ENCODE results near the gene EVA1B.

Gene EVA1B

DNA sequence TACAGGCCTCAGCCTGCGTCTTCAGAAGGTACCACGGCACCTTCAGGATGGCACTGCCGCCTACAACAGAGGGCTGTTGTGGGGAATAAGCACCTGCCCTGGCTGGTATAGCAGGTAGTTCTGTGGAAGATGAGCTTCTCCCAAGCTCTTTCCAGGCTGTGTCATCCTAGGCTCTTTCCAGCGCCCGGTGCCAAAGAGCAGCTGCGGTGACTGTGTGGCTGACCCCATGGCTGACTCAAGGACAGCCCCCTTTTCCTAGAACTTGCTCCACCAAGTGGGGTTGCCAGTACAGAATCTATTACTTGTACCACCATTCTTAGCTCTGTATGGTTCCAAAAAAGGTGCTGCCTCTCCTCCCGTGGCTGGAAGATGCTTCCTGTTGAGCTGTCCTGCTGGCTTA, 21.9 kb upstream of the EVA1B start:
- no peak for DNase-seq (ENCODE audit: low spot score)

DNA sequence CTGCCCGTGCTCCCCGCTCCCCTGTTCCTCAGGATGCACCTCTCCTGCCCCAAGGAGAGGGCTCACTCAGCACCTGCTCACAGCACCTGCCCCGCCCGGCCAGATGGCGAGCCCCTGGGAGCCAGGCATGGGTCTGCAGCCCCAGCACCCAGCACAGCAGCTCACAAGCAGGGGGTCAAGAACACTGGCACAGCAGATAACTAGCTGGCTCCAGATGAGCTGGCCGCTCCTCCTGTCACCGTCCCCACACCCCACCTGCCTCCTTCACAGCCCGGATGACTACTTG, 20.9 kb upstream of the EVA1B start:
- no peak for DNase-seq (ENCODE audit: low spot score)

DNA sequence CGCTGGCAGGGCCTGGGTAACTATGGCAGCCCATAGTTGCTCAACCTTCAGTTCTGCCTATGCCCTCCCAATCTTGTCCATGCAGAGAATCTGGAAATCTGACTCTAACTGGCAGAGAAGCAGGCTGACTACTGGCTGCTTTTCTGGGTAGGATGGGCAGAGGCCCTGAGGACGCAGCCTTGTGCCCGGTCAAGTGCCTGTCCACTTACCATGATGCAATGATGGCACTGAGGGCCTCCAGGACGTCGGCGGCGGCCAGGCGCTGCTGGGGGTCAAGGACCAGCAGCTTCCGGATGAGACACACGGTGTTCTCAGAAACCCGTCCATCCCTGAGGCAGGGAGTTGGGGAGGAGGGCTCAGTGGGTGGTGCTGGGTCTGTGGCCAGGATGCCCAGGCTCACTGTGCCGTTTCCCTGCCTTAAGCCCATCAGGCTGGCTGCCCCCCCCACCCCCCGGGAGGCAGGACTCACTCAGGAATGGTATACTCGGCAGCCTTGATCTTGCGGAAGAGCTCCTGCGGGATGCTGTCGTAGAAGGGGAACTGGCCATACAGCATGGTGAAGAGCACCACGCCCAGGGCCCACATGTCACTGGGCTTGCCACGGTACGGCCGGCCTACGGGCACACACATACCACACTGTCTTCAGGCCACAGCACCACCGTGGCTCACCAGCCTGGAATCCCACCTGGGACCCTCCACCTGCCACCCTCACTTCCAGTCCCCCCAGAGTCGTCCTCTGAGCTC, 20.4 kb upstream of the EVA1B start:
- DNase-seq (ENCODE audit: low spot score), result no peak

DNA sequence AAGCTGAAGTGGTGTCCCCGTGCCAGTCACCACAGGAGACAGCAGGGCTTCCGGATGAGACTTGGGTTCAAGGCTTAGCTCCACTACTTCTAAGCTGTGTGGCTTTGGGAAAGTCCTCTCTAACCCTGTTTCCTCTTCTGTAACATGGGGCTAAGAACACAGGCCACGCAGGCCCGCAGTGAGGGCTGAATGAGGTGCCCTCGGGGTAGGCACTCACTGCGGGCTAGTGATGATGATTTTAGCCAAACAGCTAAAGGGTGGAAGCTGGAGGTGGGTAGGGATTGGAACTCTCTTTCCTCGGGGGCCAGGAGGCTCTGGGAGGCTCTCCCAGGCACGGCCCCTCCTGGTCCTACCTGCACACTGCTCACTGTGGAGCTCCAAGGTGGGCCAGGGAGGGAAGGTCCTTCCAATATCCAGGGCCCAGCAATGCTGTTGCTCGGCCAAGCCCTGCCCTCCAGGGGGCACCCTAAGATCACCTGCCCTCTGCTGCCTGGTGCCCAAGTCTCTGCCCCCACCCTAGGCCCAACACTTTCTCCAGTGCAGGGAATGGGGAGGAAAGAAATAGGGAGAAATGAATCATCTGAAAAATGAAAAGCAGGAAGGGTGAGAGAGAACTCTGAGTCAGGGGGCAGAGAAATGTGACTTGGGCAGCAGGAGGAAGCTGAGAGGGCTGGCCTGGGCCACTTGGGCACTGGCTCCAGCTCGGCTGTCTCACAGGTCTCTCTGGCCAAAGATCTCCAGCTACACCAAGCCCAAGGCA, 19.2 kb upstream of the EVA1B start:
- peak; percentile 81 for DNase-seq (ENCODE audit: low spot score)

DNA sequence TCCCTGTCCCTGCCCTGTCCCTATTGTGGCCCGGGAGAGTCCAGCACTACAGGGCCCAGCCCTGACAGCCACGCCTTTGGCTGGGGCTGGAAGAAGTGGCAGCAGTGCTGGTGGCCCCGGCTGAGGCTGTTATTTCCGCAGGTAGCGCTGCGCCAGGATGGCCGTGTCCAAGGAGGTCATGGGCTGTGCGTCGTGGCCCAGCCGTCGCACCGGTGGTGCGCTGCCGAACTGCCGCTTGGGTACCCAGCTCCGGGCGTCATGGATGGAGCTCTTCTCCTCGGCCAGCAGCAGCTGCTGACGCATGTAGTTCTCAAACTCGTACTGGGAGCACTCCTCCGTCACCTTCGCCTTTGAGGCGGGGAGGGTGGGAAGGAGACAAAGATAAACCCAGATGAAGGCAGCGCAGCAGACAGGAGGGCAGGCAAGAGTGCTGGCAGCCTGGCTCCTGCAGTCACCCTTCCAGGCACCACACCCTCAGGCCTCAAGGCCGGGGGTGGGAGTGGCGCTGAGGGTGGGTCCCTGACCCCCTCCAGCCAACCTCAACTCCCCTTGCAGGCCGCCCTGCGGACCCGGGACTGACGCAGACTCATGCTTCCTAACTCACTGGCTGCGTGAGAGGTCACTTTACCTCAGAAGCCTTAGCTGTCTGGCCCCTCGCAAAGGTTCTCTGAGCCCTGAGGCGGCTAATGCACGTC, 18.3 kb upstream of the EVA1B start:
- DNase-seq (ENCODE audit: low spot score), result no peak

DNA sequence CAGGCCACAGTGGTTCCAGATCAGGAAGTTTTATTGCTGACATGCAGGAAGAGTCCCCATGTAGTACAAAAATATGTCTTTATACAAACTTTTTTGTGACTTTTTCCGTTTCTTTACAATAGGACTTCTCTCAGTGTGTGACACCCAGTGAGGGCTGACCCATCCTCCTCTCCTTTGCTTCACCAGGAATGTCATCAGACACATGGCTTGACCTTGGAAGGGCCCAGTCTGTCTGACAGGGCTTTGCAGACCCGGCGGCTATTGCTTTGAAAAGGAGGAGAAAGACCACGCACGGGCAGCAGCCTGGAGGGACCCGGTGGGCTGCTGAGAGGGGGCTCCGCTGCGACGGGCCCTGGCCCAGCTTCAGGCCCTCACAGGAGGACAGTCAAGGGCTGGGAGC, 16.2 kb upstream of the EVA1B start:
- DNase-seq (ENCODE audit: low spot score), result no peak

DNA sequence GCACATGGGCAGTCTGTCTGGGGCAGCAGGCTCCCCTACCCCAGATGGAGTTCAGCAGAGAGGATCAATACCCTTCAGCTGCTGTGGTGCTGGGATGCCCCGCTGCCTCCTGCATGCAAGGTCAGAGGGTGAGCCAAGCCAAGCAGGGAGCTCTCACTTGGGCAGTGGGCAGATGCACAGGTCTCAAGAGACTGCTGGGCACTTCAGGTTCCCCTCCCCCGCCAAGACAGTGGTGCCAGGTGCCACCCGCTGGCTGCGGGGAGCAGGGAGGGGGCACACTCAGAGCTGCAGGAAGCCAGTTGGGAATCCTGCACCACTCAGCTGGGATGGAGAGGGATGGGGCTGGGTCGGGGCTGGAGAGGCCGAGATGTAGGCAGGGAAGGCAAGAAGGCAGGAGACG, 15.8 kb upstream of the EVA1B start:
- DNase-seq (ENCODE audit: low spot score), result no peak

DNA sequence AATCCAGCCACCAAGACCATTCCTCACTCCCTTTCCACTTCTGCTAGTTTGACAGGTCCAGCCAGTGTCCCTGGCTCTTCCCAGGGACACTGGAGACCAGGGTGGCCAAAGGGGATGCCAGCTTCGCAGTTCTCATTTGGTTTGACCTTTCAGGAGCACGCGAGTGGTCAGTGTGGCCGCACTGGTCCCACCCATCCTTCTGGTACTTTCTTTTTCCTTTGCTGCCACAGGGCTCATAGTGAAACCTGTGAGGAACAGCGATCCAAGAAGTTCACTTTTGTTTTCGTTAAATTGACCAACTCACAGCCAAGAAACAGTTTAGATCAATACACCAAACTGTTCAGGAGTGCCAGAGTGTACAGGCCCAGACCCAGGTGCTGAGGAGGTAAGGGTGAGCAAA, 14.4 kb upstream of the EVA1B start:
- no peak for DNase-seq (ENCODE audit: low spot score)

DNA sequence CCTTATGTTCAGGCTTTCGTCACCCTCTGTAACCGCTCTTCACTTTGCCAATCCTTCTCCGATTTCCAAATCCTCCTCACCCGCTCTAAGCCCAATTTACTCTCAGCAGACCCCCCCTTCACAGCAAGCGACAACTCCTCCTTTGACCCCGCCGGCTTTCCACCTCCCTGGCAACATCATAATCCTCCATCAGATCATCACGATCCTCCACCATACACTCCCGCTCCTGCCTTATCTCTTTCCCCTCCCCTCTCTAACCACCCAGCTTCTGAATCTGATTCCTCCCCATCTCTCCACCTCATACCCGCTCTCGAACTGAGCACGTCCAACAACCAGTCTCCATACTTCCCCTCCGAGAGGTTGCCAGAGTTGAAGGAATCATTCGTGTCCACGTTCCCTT, 7.5 kb upstream of the EVA1B start:
- DNase-seq (ENCODE audit: low spot score), result no peak

DNA sequence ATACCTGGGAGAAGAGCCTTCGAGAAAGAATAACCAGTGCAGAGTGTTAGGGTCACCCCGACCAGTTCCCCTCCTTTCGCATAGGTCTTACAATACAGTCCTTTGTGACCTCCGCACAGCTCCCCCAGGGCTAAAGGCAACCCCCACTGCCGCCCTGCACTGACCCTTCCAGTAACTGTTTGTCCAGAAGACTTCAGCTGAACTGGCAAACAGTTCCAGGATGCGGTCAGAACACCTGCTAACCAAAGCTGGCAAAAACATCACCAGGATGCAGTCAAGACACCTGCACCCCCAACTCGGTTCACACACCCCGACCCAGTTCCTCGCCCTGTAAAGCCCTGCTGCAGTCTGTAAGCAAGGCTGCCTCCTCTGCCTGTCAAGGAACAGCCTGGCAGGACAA, 6.4 kb upstream of the EVA1B start:
- no peak for DNase-seq (ENCODE audit: low spot score)

DNA sequence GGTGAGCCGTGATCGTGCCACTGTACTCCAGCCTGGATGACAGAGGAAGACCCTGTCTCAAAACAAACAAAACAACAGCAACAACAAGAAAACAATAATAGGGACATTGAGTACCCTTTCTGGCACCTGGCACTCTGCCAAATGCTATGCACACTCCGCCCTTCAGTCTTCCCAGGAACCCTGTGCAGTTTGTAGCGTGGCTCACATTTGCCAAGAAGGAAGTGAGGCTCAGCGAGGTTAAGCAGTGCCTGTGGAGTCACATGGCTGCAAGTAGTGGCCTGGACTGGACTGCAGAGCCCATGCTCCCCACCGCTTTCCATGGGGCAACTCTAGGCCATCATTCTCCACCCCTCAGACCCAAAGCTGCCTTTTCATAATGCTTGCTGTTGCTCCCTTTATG, 5.3 kb upstream of the EVA1B start:
- DNase-seq (ENCODE audit: low spot score), result no peak

DNA sequence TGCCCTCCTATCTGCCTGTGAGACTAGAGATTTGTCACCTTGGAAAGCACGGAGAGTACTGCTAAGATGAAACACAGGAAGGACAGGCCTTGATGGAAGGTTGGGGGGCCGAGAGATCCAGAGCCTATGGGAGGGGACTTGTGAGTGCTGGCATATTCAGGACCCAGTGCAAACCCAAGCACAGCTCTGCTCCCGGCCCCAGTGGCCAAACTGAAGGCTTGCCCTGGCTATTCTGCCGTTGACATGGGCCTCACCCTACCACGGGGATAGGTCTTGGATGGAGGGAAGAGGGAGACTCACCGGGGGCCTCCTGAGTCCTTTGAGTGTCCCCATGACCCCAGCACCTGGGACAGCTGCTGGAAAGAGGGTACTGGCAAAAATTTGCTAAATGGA, 4.6 kb upstream of the EVA1B start:
- no peak for DNase-seq (ENCODE audit: low spot score)

DNA sequence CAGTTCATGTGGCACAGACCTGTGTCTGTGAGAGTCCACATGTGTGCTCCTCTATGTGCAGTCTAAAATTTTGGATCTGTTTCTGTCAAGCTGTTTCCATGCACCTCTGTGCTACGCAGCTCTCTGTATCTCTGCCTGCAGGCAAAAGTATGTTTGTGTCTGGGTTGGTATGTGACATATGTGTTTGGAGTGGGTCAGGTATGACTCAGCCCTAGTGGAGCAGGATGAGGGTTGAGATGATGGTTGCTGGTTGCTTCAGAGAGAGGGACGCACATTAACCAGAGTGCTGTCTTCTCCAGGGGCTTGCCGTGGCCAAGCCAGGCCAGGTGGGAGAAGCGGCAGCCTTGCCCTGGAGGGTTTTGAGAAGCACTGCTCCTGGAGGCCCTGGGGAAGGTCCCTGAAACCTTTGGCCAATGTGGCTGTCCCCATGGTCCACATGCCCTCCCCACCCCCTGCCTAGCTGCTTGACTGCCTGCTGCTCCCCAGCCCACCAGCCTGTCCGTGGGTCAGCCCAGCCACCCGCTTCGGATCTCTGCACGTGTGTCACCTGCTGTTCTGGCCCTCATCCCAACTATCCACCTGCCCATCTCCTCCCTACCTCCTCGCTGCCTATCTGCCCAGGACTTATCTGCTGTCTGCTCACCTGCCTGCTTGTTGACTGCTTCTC, 4.1 kb upstream of the EVA1B start:
- DNase-seq (ENCODE audit: low spot score), result no peak

DNA sequence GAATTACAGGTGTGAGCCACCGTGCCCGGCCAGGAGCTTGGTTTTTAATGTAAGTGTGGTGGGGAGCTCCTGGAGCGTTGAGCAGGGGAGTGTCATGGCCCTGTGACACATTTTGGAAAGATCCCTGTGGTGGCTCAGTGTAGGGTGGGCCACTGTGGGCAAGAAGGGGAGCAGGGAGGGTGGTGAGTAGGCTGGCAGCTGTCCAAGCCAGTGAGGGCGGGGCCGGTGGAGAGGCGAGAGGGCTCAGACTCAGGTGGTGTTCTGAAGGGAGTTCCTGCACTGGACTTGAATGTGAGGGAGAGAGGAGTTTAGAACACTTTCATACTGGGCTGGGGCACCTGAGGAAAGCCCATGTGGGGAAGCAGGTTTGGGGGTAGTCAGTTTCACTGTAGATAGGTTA, 3.1 kb upstream of the EVA1B start:
- no peak for DNase-seq (ENCODE audit: low spot score)

DNA sequence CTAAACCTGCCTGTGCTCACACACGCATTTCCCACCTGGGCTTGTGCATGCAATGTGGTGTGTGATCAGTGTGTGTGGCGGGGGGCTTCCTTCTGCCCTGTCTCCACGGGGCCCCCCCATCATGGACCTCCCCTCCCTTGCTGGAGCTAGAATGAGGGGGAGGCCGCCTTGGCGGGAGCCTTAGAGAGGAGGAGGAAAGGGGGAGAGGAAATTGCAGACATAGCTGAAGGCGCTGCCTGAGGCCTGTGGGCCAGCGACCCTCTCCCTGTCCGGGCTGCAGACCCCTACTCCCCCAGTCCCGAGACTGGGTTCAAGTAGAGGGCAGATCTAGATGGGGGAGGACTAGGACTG, 883 bp upstream of the EVA1B start:
- DNase-seq (ENCODE audit: low spot score), result no peak

DNA sequence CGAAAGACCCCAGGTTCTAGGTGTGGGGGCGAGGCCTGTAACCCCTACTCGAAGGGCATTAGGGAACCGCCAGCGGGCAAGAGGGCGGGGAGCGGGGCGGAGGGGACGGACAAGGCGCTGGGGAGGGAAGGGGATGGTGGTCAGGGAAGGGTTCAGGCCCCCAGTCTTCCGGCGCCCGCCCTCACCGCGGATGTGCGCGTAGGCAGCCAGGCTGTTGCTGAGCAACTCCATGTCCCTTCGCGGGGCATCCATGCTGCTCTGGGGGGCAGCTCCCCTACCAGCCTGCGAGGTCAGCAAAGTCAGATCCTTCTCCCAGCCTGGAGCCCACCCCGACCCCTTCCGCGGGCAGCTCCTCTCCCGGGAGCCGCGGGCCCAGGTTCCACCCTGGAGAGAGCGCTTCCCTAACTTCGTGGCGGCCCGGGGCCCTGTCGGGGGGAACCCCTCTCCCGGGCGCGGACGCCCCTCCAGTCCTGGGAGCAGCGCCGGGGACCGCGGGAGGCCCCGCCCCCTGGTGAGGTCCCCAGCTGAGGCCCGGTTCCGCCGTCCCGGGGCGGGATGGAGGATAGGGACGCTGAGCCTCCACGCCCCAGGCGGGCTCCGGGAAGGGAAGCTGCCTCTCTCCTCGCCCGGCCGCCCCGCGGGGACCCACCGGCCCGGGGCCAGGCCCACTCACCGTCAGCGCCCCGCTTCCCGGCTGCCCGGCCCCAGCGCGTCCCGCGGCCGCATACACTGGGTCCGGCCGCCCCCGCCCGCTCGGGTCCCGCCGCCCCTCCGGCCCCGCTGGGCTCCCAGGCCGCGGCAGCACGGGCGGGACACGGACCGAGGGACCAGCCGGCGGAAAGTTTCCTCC, 434 bp downstream of the EVA1B start:
- DNase-seq (ENCODE audit: low spot score), result no peak

DNA sequence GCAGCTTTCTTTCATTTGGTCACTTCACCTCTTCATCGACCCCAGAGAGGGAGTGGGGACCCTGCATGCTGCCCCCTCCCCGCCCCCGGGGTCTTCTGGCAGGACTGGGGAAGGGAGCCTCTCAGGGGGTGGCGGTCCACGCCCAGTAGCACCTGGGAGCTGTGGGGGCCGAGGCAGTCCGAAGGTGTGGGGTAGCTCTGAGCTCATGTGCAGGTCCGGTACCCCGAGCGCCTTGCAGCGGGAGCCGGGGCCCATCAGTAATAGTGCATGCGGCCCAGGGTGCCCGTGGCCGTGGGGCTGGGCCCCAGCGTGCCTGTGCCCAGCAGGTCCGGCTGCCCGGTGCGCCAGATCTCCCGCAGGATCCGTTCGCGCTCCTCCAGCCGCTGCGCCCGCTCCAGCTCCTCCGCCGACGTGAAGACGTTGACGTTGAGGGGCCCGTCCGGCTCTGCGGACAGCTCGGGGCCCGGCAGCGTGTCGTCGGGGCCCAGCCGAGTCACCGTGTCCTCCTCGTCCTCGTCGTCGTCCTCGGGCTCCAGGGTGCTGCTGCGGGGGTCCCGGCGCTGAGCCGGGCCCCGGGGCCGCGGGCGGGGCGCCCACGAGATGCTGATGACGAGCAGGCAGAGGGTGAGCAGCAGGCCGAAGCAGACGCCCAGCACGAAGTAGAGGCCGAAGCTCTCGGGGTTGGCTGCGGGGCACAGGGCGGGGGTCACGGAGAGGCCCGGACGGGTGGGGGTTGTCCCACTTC, 1.2 kb downstream of the EVA1B start:
- DNase-seq (ENCODE audit: low spot score), result no peak

DNA sequence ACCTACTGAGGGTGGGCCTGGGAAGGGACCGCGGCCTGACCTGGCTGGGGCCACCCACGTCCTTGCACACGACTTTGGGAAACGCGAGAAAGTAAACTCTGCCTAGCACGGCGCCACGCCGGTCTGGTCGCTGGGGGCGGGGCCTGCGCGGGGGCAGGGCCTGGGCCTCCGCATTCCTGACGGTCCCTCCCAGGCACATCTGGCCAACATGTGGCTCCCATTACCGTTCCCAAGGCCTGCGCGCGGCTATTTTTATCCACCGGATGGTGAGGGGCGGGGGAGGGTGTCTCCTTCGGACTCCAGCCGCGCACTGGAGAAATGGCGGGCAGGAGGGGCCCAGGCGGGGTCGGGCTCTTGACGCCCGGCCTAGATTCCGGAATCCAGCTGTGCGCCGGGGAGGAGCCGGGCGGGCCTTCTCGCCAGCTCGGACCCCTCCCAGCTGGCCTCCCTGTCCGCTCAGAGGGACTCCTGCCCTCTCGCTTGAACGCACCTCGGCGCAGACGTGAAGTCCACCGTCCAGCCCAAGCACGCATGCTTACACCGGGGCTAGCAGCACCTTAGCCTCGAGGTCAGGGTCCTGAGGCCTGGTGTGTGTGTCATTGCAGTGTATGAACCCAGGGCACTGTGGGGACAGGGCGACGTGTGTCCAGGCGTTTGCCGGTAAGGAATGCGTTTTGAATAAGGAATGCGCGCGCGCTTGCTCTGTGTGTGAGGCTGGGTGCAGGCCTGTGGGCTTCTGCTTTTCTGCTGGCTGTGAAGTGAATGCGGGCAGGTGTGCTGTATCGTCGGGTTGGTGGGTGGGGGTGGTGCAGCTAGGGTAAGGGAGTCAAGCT, 2.1 kb downstream of the EVA1B start:
- no peak for DNase-seq (ENCODE audit: low spot score)

DNA sequence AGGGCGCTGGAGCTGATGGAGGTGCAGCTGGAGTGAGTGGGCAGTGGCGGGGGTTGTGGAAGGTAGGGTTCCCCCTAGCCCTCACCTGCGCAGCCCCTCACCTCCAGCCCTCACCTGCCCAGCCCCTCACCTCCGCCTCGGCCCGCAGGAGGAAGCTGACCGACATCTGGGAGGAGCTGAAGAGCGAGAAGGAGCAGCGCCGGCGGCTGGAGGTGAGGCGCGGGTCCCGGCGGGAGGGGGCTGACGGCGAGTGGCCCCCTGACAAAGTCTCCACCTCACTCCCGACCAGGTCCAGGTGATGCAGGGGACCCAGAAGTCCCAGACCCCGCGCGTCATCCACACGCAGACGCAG, 2.7 kb downstream of the EVA1B start:
- no peak for DNase-seq (ENCODE audit: low spot score)

DNA sequence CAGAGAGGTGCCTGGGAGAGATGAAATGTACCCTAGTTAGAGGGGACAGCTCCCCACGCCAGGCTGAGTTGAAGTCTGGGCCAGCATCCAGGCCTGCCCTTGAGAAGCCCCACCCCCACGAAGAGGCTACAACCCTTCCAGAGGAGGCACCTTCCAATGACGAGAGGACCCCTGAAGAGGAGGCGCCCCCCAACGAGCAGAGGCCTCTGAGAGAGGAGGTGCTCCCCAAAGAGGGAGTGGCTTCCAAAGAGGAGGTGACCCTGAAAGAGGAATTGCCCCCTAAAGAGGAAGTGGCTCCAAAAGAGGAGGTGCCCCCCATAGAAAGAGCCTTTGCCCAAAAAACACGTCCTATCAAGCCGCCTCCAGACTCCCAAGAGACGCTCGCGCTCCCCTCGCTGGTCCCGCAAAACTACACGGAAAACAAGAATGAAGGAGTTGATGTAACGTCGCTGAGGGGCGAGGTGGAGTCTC, 3.1 kb downstream of the EVA1B start:
- DNase-seq (ENCODE audit: low spot score), result no peak

DNA sequence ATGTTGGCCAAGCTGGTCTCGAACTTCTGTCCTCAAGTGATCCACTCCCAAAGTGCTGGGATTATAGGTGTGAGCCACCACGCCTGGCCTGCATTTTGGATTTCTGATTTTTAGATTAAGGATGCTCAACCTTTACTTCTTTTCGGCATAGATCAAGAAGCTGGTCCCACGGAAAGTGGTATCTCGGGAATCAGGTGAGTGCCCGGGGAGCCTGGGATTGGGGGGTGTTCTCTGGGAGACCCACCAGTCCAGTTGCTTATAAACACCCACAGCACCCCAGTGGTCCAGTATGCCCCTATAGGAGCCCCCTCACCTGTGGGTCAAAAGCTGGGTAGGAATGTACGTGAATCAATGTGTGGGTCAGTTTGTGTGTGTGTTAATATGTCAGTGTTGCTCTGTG, 14.0 kb downstream of the EVA1B start:
- DNase-seq (ENCODE audit: low spot score), result no peak
